HepG2 (cell line): ENCODE data around the gene B4GALT5. TPM values are rescaled to one million over a fixed set of nuclear protein-coding genes. Genes with fewer than 3 reads are reported as not detected.

Experiments
- EP300 ChIP-seq, 3 experiments: sonication (generic) in 1 of 3; formaldehyde crosslinking in 1 of 3; IDR thresholded peaks; 2 replicates each; pipeline versions ENCODE4 v1.5.1 to v1.6.1; 2011 to 2020; ENCODE audit warnings: low read depth in 2 of 3, low read length in 2 of 3, borderline replicate concordance in 1 of 3, improper control_type of control experiment in 1 of 3, mild to moderate bottlenecking in 1 of 3, missing genetic modification reagents in 1 of 3, moderate library complexity in 1 of 3
- MAFG ChIP-seq: sonication (generic); formaldehyde crosslinking; IDR thresholded peaks from 2 replicates; pipeline ENCODE4 v1.5.1; 2020; ENCODE audit warnings: mild to moderate bottlenecking, missing genetic modification reagents
- MZF1 ChIP-seq: sonication (generic); formaldehyde crosslinking; IDR thresholded peaks from 2 replicates; pipeline ENCODE4 v1.8.1; 2023; ENCODE audit warnings: mild to moderate bottlenecking, missing genetic modification reagents, borderline replicate concordance
- SCMH1 ChIP-seq: sonication (generic); formaldehyde crosslinking; IDR thresholded peaks from 2 replicates; pipeline ENCODE4 v1.9.0; 2021; ENCODE audit warnings: missing genetic modification reagents, mild to moderate bottlenecking, borderline replicate concordance
- SP1 ChIP-seq, 2 experiments: fragments of 450-650 bp in 1 of 2; sonication (generic) in 1 of 2; formaldehyde crosslinking in 1 of 2; IDR thresholded peaks; 2 replicates each; pipeline versions ENCODE4 v1.4.0 to v1.6.1; 2016 to 2020; ENCODE audit warnings: missing genetic modification reagents in 1 of 2
- ZMAT3 ChIP-seq: sonication (generic); formaldehyde crosslinking; conservative IDR thresholded peaks from 2 replicates; pipeline ENCODE4 v1.7.0; 2021; ENCODE audit warnings: missing genetic modification reagents
- polyA plus RNA-seq, 8 experiments: library from polyadenylated mRNA; depleted of rRNA in 3 of 8; stranded (reverse) in 7 of 8; unstranded in 1 of 8; fragments of >200 nt; fragmentation: Illumina TruSeq in 4 of 8; extraction: Trizol in 4 of 8; gene quantifications; 2 replicates each; pipeline versions ENCODE4 v1.2.1 to v1.2.3, GENCODE V29; 2011 to 2016; ENCODE audit warnings: low read depth in 4 of 8, missing spikeins in 1 of 8, mixed read lengths in 1 of 8; ENCODE audit not compliant: insufficient read depth in 1 of 8
- total RNA-seq, 5 experiments: library from RNA; depleted of rRNA; stranded (reverse); fragments of >200 nt; fragmentation: Illumina TruSeq; extraction: Trizol; gene quantifications; 2 replicates each; pipeline ENCODE4 v1.2.3, GENCODE V29; 2016; ENCODE audit warnings: low read depth in 1 of 5
- TF ChIP-seq, protein P1 (sequence below), 2 experiments: fragments of 450-650 bp in 1 of 2; sonication (generic) in 1 of 2; formaldehyde crosslinking in 1 of 2; IDR thresholded peaks; 2 replicates each; pipeline versions ENCODE4 v1.6.1 to v1.8.0; 2016 to 2022; ENCODE audit warnings: antibody characterized with exemption in 1 of 2, mild to moderate bottlenecking in 1 of 2, missing genetic modification reagents in 1 of 2
- TF ChIP-seq, protein P2 (sequence below): sonication (generic); formaldehyde crosslinking; IDR thresholded peaks from 2 replicates; pipeline ENCODE4 v1.9.0; 2021; ENCODE audit warnings: missing genetic modification reagents, borderline replicate concordance
- TF ChIP-seq, protein P3 (sequence below): sonication (generic); formaldehyde crosslinking; IDR thresholded peaks from 2 replicates; pipeline ENCODE4 v1.5.1; 2020; ENCODE audit warnings: mild to moderate bottlenecking, missing genetic modification reagents, borderline replicate concordance

B4GALT5 gene
- total and polyA plus RNA-seq, 2 of the 13 experiments (the other 11 are each of a cell fraction or from before 2014, with no cell fraction given), result 27.3 to 30.9 TPM

DNA sequence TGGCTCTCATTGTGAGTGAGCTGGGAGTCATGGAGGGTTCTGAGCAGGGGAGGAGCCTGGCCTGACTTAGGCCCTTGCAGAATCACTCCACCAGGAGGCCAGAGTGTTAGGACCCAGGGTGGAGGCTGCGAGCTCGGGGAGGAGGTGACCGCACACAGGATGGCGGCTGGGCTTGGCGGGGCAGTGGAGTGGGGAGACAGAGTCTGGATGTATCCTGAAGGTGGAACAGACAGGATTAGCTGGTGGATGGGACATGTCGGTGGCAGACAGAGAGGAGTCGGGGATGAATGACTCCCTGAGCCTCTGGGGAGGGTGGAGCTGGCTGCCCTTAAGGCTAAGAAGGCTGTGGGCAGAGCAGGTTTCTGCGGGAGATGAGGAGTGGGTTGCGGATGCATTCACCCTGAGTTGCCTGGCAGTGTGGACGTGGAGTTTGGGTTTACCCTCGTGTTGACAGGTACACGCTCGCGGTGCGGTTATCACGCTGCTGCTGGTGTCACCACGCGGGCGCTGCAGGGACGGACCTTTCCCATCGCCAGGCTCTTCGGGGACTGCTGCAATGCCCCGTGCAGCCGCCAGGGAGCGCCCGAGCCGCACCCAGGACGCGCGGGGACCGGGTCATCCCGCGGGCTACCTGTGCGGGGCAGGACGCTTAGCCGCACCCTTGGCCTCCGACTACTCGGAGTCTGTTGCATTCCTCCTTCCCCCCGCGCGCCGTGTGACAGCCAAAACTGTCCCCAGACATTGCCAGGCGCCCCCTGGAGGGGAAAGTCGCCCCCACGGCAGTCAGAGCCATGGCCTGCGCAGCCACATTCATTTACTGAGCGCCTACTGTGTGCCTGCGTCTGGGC lies 102.8 kb downstream of the B4GALT5 start (continued):
- TF ChIP-seq, protein P1, sequence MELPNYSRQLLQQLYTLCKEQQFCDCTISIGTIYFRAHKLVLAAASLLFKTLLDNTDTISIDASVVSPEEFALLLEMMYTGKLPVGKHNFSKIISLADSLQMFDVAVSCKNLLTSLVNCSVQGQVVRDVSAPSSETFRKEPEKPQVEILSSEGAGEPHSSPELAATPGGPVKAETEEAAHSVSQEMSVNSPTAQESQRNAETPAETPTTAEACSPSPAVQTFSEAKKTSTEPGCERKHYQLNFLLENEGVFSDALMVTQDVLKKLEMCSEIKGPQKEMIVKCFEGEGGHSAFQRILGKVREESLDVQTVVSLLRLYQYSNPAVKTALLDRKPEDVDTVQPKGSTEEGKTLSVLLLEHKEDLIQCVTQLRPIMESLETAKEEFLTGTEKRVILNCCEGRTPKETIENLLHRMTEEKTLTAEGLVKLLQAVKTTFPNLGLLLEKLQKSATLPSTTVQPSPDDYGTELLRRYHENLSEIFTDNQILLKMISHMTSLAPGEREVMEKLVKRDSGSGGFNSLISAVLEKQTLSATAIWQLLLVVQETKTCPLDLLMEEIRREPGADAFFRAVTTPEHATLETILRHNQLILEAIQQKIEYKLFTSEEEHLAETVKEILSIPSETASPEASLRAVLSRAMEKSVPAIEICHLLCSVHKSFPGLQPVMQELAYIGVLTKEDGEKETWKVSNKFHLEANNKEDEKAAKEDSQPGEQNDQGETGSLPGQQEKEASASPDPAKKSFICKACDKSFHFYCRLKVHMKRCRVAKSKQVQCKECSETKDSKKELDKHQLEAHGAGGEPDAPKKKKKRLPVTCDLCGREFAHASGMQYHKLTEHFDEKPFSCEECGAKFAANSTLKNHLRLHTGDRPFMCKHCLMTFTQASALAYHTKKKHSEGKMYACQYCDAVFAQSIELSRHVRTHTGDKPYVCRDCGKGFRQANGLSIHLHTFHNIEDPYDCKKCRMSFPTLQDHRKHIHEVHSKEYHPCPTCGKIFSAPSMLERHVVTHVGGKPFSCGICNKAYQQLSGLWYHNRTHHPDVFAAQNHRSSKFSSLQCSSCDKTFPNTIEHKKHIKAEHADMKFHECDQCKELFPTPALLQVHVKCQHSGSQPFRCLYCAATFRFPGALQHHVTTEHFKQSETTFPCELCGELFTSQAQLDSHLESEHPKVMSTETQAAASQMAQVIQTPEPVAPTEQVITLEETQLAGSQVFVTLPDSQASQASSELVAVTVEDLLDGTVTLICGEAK (IDR thresholded peaks at IDR 0.05), result no peak
- TF ChIP-seq, protein P1 (CRISPR knock-in tag; IDR thresholded peaks at IDR 0.05), result peak; percentile 57
- TF ChIP-seq SCMH1 (CRISPR knock-in tag) (no peak), ZMAT3 (CRISPR knock-in tag) (no peak), MZF1 (CRISPR knock-in tag) (peak; percentile 57; the same call in 1 of the 2 replicates), SP1 (IDR thresholded peaks at IDR 0.05) (no peak), SP1 (CRISPR knock-in tag; IDR thresholded peaks at IDR 0.05) (no peak), MAFG (CRISPR knock-in tag) (no peak), EP300 (IDR thresholded peaks at IDR 0.05; ENCODE audit: low read depth in 2 of 2, low read length in 2 of 2) (peak; percentile 3 to 54; a peak in 1 of 4 replicates), EP300 (CRISPR knock-in tag; IDR thresholded peaks at IDR 0.05; ENCODE audit: borderline replicate concordance) (0 out of 2 replicates have a peak, but pooled peaks have one; percentile 37)
- TF ChIP-seq, protein P2, sequence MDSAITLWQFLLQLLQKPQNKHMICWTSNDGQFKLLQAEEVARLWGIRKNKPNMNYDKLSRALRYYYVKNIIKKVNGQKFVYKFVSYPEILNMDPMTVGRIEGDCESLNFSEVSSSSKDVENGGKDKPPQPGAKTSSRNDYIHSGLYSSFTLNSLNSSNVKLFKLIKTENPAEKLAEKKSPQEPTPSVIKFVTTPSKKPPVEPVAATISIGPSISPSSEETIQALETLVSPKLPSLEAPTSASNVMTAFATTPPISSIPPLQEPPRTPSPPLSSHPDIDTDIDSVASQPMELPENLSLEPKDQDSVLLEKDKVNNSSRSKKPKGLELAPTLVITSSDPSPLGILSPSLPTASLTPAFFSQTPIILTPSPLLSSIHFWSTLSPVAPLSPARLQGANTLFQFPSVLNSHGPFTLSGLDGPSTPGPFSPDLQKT (CRISPR knock-in tag), result no peak
- TF ChIP-seq, protein P3, sequence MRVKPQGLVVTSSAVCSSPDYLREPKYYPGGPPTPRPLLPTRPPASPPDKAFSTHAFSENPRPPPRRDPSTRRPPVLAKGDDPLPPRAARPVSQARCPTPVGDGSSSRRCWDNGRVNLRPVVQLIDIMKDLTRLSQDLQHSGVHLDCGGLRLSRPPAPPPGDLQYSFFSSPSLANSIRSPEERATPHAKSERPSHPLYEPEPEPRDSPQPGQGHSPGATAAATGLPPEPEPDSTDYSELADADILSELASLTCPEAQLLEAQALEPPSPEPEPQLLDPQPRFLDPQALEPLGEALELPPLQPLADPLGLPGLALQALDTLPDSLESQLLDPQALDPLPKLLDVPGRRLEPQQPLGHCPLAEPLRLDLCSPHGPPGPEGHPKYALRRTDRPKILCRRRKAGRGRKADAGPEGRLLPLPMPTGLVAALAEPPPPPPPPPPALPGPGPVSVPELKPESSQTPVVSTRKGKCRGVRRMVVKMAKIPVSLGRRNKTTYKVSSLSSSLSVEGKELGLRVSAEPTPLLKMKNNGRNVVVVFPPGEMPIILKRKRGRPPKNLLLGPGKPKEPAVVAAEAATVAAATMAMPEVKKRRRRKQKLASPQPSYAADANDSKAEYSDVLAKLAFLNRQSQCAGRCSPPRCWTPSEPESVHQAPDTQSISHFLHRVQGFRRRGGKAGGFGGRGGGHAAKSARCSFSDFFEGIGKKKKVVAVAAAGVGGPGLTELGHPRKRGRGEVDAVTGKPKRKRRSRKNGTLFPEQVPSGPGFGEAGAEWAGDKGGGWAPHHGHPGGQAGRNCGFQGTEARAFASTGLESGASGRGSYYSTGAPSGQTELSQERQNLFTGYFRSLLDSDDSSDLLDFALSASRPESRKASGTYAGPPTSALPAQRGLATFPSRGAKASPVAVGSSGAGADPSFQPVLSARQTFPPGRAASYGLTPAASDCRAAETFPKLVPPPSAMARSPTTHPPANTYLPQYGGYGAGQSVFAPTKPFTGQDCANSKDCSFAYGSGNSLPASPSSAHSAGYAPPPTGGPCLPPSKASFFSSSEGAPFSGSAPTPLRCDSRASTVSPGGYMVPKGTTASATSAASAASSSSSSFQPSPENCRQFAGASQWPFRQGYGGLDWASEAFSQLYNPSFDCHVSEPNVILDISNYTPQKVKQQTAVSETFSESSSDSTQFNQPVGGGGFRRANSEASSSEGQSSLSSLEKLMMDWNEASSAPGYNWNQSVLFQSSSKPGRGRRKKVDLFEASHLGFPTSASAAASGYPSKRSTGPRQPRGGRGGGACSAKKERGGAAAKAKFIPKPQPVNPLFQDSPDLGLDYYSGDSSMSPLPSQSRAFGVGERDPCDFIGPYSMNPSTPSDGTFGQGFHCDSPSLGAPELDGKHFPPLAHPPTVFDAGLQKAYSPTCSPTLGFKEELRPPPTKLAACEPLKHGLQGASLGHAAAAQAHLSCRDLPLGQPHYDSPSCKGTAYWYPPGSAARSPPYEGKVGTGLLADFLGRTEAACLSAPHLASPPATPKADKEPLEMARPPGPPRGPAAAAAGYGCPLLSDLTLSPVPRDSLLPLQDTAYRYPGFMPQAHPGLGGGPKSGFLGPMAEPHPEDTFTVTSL (CRISPR knock-in tag), result no peak; the same call in 1 of the 2 replicates
